Neuronal stem cell (in vitro differentiated cells): ENCODE results near the gene GATA3.

Experiments
- DNase-seq: peaks from one replicate; pipeline ENCODE4 v3.0.0-alpha.2; 2013; ENCODE audit warnings: low spot score
- H2AFZ ChIP-seq: one replicate; pipeline ENCODE4 v1.6.1; 2013; ENCODE audit warnings: mild to moderate bottlenecking, low read length, inconsistent platforms
- H2AK5ac ChIP-seq: 2 replicates; pipeline ENCODE4 v1.6.1; 2013; ENCODE audit warnings: low read depth, mild to moderate bottlenecking, inconsistent platforms, low read length, moderate library complexity, mixed read lengths
- H2BK120ac ChIP-seq: 2 replicates; pipeline ENCODE4 v1.6.1; 2013; ENCODE audit warnings: low read depth, mild to moderate bottlenecking, inconsistent platforms, low read length, moderate library complexity, mixed read lengths
- H2BK12ac ChIP-seq: one replicate; pipeline ENCODE4 v1.6.1; 2013; ENCODE audit warnings: low read length, inconsistent platforms
- H2BK15ac ChIP-seq: 2 replicates; pipeline ENCODE4 v1.6.1; 2013; ENCODE audit warnings: mild to moderate bottlenecking, low read length, inconsistent platforms, mixed read lengths
- H2BK5ac ChIP-seq: one replicate; pipeline ENCODE4 v1.6.1; 2013; ENCODE audit warnings: inconsistent platforms, mild to moderate bottlenecking, low read length, moderate library complexity
- H3K14ac ChIP-seq: one replicate; pipeline ENCODE4 v1.6.1; 2013; ENCODE audit warnings: low read length, inconsistent platforms
- H3K18ac ChIP-seq: 2 replicates; pipeline ENCODE4 v1.6.1; 2013; ENCODE audit warnings: low read length, inconsistent platforms
- H3K23ac ChIP-seq: 2 replicates; pipeline ENCODE4 v1.6.1; 2013; ENCODE audit warnings: low read depth, mild to moderate bottlenecking, mixed read lengths, low read length, inconsistent platforms; ENCODE audit not compliant: poor library complexity
- H3K27ac ChIP-seq: replicated peaks from 3 replicates; pipeline ENCODE4 v1.5.1; 2013; ENCODE audit warnings: low read length, inconsistent platforms
- H3K27me3 ChIP-seq, 3 experiments: 2 replicates each; pipeline ENCODE4 v1.6.1; 2013; ENCODE audit warnings: low read length in 3 of 3, mild to moderate bottlenecking in 2 of 3, inconsistent platforms in 1 of 3, low read depth in 1 of 3, mixed read lengths in 1 of 3, moderate library complexity in 1 of 3; ENCODE audit not compliant: control insufficient read depth in 3 of 3, insufficient read depth in 3 of 3
- H3K36me3 ChIP-seq, 2 donors: replicated peaks in 1 of 2; 2 replicates each; pipeline ENCODE4 v1.6.1; 2013; ENCODE audit warnings: low read length in 2 of 2; ENCODE audit not compliant: control insufficient read depth in 2 of 2, insufficient read depth in 2 of 2
- H3K4ac ChIP-seq: 2 replicates; pipeline ENCODE4 v1.6.1; 2013; ENCODE audit warnings: inconsistent platforms, mild to moderate bottlenecking, low read length, moderate library complexity
- H3K4me1 ChIP-seq, 2 donors: 1 replicate in 1 of 2; 2 replicates in 1 of 2; pipeline ENCODE4 v1.6.1; 2013; ENCODE audit warnings: low read length in 2 of 2, low read depth in 1 of 2; ENCODE audit not compliant: control insufficient read depth in 2 of 2, insufficient read depth in 1 of 2
- H3K4me2 ChIP-seq: one replicate; pipeline ENCODE4 v1.6.1; 2013; ENCODE audit warnings: mild to moderate bottlenecking, low read length, inconsistent platforms; ENCODE audit not compliant: insufficient read depth, poor library complexity, severe bottlenecking
- H3K4me3 ChIP-seq, 2 donors: 2 replicates each; pipeline ENCODE4 v1.5.1; 2013; ENCODE audit warnings: low read length in 2 of 2, mild to moderate bottlenecking in 2 of 2, inconsistent platforms in 1 of 2, moderate library complexity in 1 of 2
- H3K79me1 ChIP-seq: one replicate; pipeline ENCODE4 v1.6.1; 2013; ENCODE audit warnings: low read depth, mild to moderate bottlenecking, inconsistent platforms, low read length, moderate library complexity
- H3K9ac ChIP-seq: one replicate; pipeline ENCODE4 v1.6.1; 2013; ENCODE audit warnings: mild to moderate bottlenecking, low read depth, low read length, inconsistent platforms; ENCODE audit not compliant: poor library complexity
- H3K9me3 ChIP-seq, 2 donors: replicated peaks in 1 of 2; 2 replicates each; pipeline versions ENCODE3 to v1.6.1; 2013; ENCODE audit warnings: low read length in 2 of 2, mild to moderate bottlenecking in 2 of 2, inconsistent platforms in 1 of 2, low read depth in 1 of 2, mixed read lengths in 1 of 2, moderate library complexity in 1 of 2; ENCODE audit not compliant: control insufficient read depth in 2 of 2, insufficient read depth in 1 of 2
- H4K8ac ChIP-seq: one replicate; pipeline ENCODE4 v1.6.1; 2013; ENCODE audit warnings: low read depth, mild to moderate bottlenecking, inconsistent platforms, low read length, moderate library complexity
- H4K91ac ChIP-seq: one replicate; pipeline ENCODE4 v1.6.1; 2013; ENCODE audit warnings: low read length, low read depth, mild to moderate bottlenecking, inconsistent platforms; ENCODE audit not compliant: poor library complexity
- WGBS, 2 donors: extraction: QIAGEN DNeasy Blood & Tissue Kit; methylation state at CpG; one replicate each; pipeline ENCODE4 v1.1.7; 2013; ENCODE audit warnings: missing lambda C conversion rate in 2 of 2, mixed read lengths in 1 of 2; ENCODE audit not compliant: insufficient read length in 2 of 2, insufficient replicate concordance in 1 of 2; ENCODE audit errors: extremely low coverage in 2 of 2; 5-methylcytosine and 5-hydroxymethylcytosine counted together

The GATA3 gene

GRCh38 chr10:8071666-8072065 lies 17.2 kb downstream of the GATA3 start:
- Histone ChIP-seq H3K18ac (peak overlapping the region; percentile 33), H2BK15ac (no peak overlapping the region), H3K14ac (no peak overlapping the region), H4K91ac (no peak overlapping the region), H3K27ac (no peak overlapping the region), H2BK120ac (no peak overlapping the region), H3K36me3 (no peaks in the 10 kb centered on the region), H3K23ac (no peak overlapping the region), H3K79me1 (no peaks in the 10 kb centered on the region), H2AFZ (no peak overlapping the region), H3K4ac (no peak overlapping the region), H2BK5ac (no peak overlapping the region), H4K8ac (no peak overlapping the region), H3K4me3 (no peak overlapping the region), H2AK5ac (no peak overlapping the region), H2BK12ac (no peak overlapping the region), H3K27me3 (peaks cover 0 to 60% (median 0%) of the 10 kb centered on the region in 3 experiments), H3K9ac (no peak overlapping the region), H3K4me2 (no peak overlapping the region), H3K4me1 (peaks cover 0 to 6% of the 10 kb centered on the region in 2 donors), H3K9me3 (no peaks in the 10 kb centered on the region)
- no CpG with 5 or more reads among the region's 5 CpGs for WGBS, 2 donors
- no peak for DNase-seq

- WGBS, 2 donors, result no CpG with 5 or more reads among the region's 4 CpGs
- Histone ChIP-seq H3K4me3 (no peak overlapping the region), H3K14ac (no peak overlapping the region), H3K23ac (no peak overlapping the region), H3K9me3 (no peaks in the 10 kb centered on the region), H4K91ac (no peak overlapping the region), H3K9ac (no peak overlapping the region), H2BK15ac (peak overlapping the region; percentile 43), H2BK12ac (no peak overlapping the region), H3K27me3 (peaks cover 0 to 55% (median 0%) of the 10 kb centered on the region in 3 experiments), H3K79me1 (no peaks in the 10 kb centered on the region), H2AK5ac (peak overlapping the region; percentile 51), H2AFZ (no peak overlapping the region), H2BK120ac (no peak overlapping the region), H3K4me2 (no peak overlapping the region), H3K36me3 (no peaks in the 10 kb centered on the region), H4K8ac (no peak overlapping the region), H3K18ac (peak overlapping the region; percentile 33), H3K4ac (no peak overlapping the region), H2BK5ac (no peak overlapping the region), H3K27ac (no peak overlapping the region), H3K4me1 (peaks cover 0 to 6% of the 10 kb centered on the region in 2 donors)
- no peak for DNase-seq
These were observed 17.7 kb downstream of the GATA3 start for GRCh38 chr10:8072211-8072610.

- no peak overlapping the region for H2AFZ ChIP-seq
- H2BK15ac ChIP-seq, result no peak overlapping the region
- no peak for DNase-seq
- no peak overlapping the region for H3K23ac ChIP-seq
- no CpG with 5 or more reads among the region's 15 CpGs for WGBS, 2 donors
- H4K91ac ChIP-seq, result no peak overlapping the region
- H3K4me2 ChIP-seq, result no peak overlapping the region
- peak overlapping the region; percentile 72 for H3K18ac ChIP-seq
- no peak overlapping the region for H3K9ac ChIP-seq
- no peaks in the 10 kb centered on the region for H3K36me3 ChIP-seq
- H2BK120ac ChIP-seq, result no peak overlapping the region
- H3K4ac ChIP-seq, result no peak overlapping the region
- no peaks in the 10 kb centered on the region for H3K79me1 ChIP-seq
- H2BK12ac ChIP-seq, result peak overlapping the region; percentile 91
- H3K4me3 ChIP-seq, result peak overlapping the region in 1 of 2 donors; percentile 22
- peaks cover 0 to 48% (median 0%) of the 10 kb centered on the region in 3 experiments for H3K27me3 ChIP-seq
- peaks cover 0 to 7% of the 10 kb centered on the region in 2 donors for H3K4me1 ChIP-seq
- H3K14ac ChIP-seq, result no peak overlapping the region
- H4K8ac ChIP-seq, result no peak overlapping the region
- H3K9me3 ChIP-seq, result no peaks in the 10 kb centered on the region
- peak overlapping the region; percentile 59 for H2AK5ac ChIP-seq
- H2BK5ac ChIP-seq, result no peak overlapping the region
- H3K27ac ChIP-seq, result no peak overlapping the region
These were observed 19.4 kb downstream of the GATA3 start for GRCh38 chr10:8073691-8074416.

- Histone ChIP-seq H3K14ac (no peak overlapping the region), H3K9me3 (no peaks in the 10 kb centered on the region), H2BK15ac (no peak overlapping the region), H3K4me2 (no peak overlapping the region), H2AK5ac (no peak overlapping the region), H3K4me1 (peaks cover 0 to 12% of the 10 kb centered on the region in 2 donors), H3K18ac (peak overlapping the region; percentile 44), H3K23ac (no peak overlapping the region), H4K91ac (no peak overlapping the region), H3K9ac (no peak overlapping the region), H3K27ac (peak overlapping the region; percentile 48), H2BK12ac (no peak overlapping the region), H2AFZ (no peak overlapping the region), H2BK5ac (no peak overlapping the region), H4K8ac (no peak overlapping the region), H2BK120ac (no peak overlapping the region), H3K27me3 (peaks cover 0 to 45% (median 0%) of the 10 kb centered on the region in 3 experiments), H3K4me3 (no peak overlapping the region), H3K79me1 (no peaks in the 10 kb centered on the region), H3K4ac (no peak overlapping the region), H3K36me3 (no peaks in the 10 kb centered on the region)
- no peak for DNase-seq
- WGBS, 2 donors, result no CpG with 5 or more reads among the region's 14 CpGs
These were observed 20.4 kb downstream of the GATA3 start for GRCh38 chr10:8074881-8075280.
